SK-N-SH (cell line): Measurements from ENCODE around the gene FMN2. TPM values are rescaled to one million over a fixed set of nuclear protein-coding genes. Genes with fewer than 3 reads are reported as not detected.

ENCODE experiments used
- CTCF ChIA-PET: fragments of 300-600, 350-600 bp; formaldehyde crosslinking; extraction: SDS; loops from one replicate; lab custom pipeline; 2021; lab: Yijun Ruan, JAX
- POLR2A ChIA-PET: fragments of 350-600 bp; sonication (Branson Sonifier 250); formaldehyde crosslinking; extraction: SDS; loops from one replicate; lab custom pipeline; 2020; ENCODE audit warnings: antibody characterized with exemption, inconsistent platforms; lab: Yijun Ruan, JAX
- DNase-seq: peaks from one replicate; pipeline ENCODE4 v3.0.0; 2012
- H2AFZ ChIP-seq: fragments of 200-600 bp; sonication (generic); 2 replicates; pipeline ENCODE4 v1.8.1; 2016; ENCODE audit warnings: antibody characterized with exemption, mild to moderate bottlenecking, low read depth
- H3F3A ChIP-seq: fragments of 200-600 bp; sonication (generic); replicated peaks from 2 replicates; pipeline ENCODE3; 2016; ENCODE audit warnings: antibody characterized with exemption, mild to moderate bottlenecking; ENCODE audit not compliant: insufficient read depth
- H3K27ac ChIP-seq, 2 experiments: fragments of 200-500 bp in 1 of 2; fragments of 200-600 bp in 1 of 2; sonication (Bioruptor generic) in 1 of 2; sonication (generic), shearing (Covaris generic) in 1 of 2; 2 replicates each; pipeline versions ENCODE4 v1.5.1 to v1.6.1; 2014 to 2016; ENCODE audit warnings: low read depth in 2 of 2, inconsistent platforms in 1 of 2, low read length in 1 of 2, mild to moderate bottlenecking in 1 of 2, mixed read lengths in 1 of 2
- H3K27me3 ChIP-seq: fragments of 200-600 bp; sonication (generic), shearing (Covaris generic); 2 replicates; pipeline ENCODE4 v1.6.1; 2016; ENCODE audit warnings: mixed run types; ENCODE audit not compliant: insufficient read depth
- H3K36me3 ChIP-seq, 2 experiments: fragments of 200-500 bp in 1 of 2; fragments of 200-600 bp in 1 of 2; sonication (Bioruptor generic) in 1 of 2; sonication (generic) in 1 of 2; replicated peaks in 1 of 2; 2 replicates each; pipeline versions ENCODE3 to v1.5.1; 2014 to 2016; ENCODE audit warnings: low read length in 1 of 2, mild to moderate bottlenecking in 1 of 2; ENCODE audit not compliant: insufficient read depth in 2 of 2, control insufficient read depth in 1 of 2
- H3K4me1 ChIP-seq, 2 experiments: fragments of 200-500 bp in 1 of 2; fragments of 200-600 bp in 1 of 2; sonication (Bioruptor generic) in 1 of 2; sonication (generic), shearing (Covaris generic) in 1 of 2; 2 replicates each; pipeline versions ENCODE4 v1.5.1 to v1.6.1; 2014 to 2016; ENCODE audit warnings: low read depth in 1 of 2, low read length in 1 of 2, mixed run types in 1 of 2; ENCODE audit not compliant: insufficient read depth in 2 of 2, control insufficient read depth in 1 of 2
- H3K4me2 ChIP-seq: fragments of 200-600 bp; sonication (generic), shearing (Covaris generic); 2 replicates; pipeline ENCODE4 v1.6.1; 2017; ENCODE audit warnings: mixed run types
- H3K4me3 ChIP-seq, 2 experiments: fragments of 200-500 bp in 1 of 2; fragments of 200-600 bp in 1 of 2; sonication (Bioruptor generic) in 1 of 2; sonication (generic), shearing (Covaris generic) in 1 of 2; 2 replicates each; pipeline versions ENCODE4 v1.5.1 to v1.8.1; 2014 to 2016; ENCODE audit warnings: low read depth in 2 of 2, inconsistent platforms in 1 of 2, low read length in 1 of 2, mild to moderate bottlenecking in 1 of 2, mixed read lengths in 1 of 2, moderate library complexity in 1 of 2
- H3K79me2 ChIP-seq: fragments of 200-600 bp; sonication (generic); 2 replicates; pipeline ENCODE4 v1.8.1; 2017; ENCODE audit warnings: mild to moderate bottlenecking; ENCODE audit not compliant: insufficient read depth
- H3K9ac ChIP-seq: fragments of 200-600 bp; sonication (generic); 2 replicates; pipeline ENCODE4 v1.6.1; 2017; ENCODE audit warnings: mixed run types
- H3K9me2 ChIP-seq: fragments of 200-600 bp; sonication (generic); 2 replicates; pipeline ENCODE4 v1.6.1; 2017; ENCODE audit warnings: mixed run types
- H3K9me3 ChIP-seq: fragments of 200-600 bp; sonication (generic); 2 replicates; pipeline ENCODE4 v1.6.1; 2017; ENCODE audit warnings: mixed run types, mild to moderate bottlenecking, moderate library complexity
- H4K20me1 ChIP-seq: fragments of 200-600 bp; sonication (generic); 2 replicates; pipeline ENCODE4 v1.6.1; 2017; ENCODE audit warnings: mild to moderate bottlenecking, mixed run types; ENCODE audit not compliant: insufficient read depth
- CHD2 ChIP-seq: fragments of 150-350 bp; IDR thresholded peaks from 2 replicates; pipeline ENCODE4 v1.6.1; 2018; ENCODE audit warnings: low read length; ENCODE audit not compliant: partially characterized antibody
- ELF1 ChIP-seq: IDR thresholded peaks from 2 replicates; pipeline ENCODE4 v1.4.0; 2012
- EP300 ChIP-seq, 2 experiments: IDR thresholded peaks; 2 replicates each; pipeline versions ENCODE4 v1.4.0 to v1.6.1; 2012; ENCODE audit warnings: borderline replicate concordance in 1 of 2, low read depth in 1 of 2, low read length in 1 of 2
- EZH2phosphoT487 ChIP-seq: fragments of 200-600 bp; sonication (generic); IDR thresholded peaks from 2 replicates; pipeline ENCODE4 v1.6.1; 2017; ENCODE audit warnings: low read depth, mixed run types, mild to moderate bottlenecking, antibody characterized with exemption, moderate library complexity, borderline replicate concordance
- FOSL2 ChIP-seq: IDR thresholded peaks from 2 replicates; pipeline ENCODE4 v1.4.0; 2012; ENCODE audit warnings: low read depth, mild to moderate bottlenecking, moderate library complexity, borderline replicate concordance
- FOXM1 ChIP-seq: IDR thresholded peaks from 2 replicates; pipeline ENCODE4 v1.4.0; 2012; ENCODE audit warnings: low read depth, mild to moderate bottlenecking
- GABPA ChIP-seq: IDR thresholded peaks from 2 replicates; pipeline ENCODE4 v1.4.0; 2012; ENCODE audit warnings: low read depth, mild to moderate bottlenecking
- GATA2 ChIP-seq: sonication (generic); formaldehyde crosslinking; IDR thresholded peaks from 2 replicates; pipeline ENCODE4 v1.5.0; 2020; ENCODE audit warnings: mild to moderate bottlenecking, missing genetic modification reagents
- IRF3 ChIP-seq: fragments of 150-350 bp; IDR thresholded peaks from 2 replicates; pipeline ENCODE4 v1.6.1; 2016; ENCODE audit warnings: mild to moderate bottlenecking, low read depth, low read length
- MXI1 ChIP-seq: IDR thresholded peaks from 2 replicates; pipeline ENCODE4 v1.6.1; 2012; ENCODE audit warnings: mild to moderate bottlenecking, low read depth, low read length, improper control_type of control experiment
- RAD21 ChIP-seq: IDR thresholded peaks from 2 replicates; pipeline ENCODE4 v1.6.1; 2012; ENCODE audit warnings: mild to moderate bottlenecking, low read length
- RCOR1 ChIP-seq: fragments of 150-350 bp; IDR thresholded peaks from 2 replicates; pipeline ENCODE4 v1.6.1; 2017; ENCODE audit warnings: antibody characterized with exemption, low read length
- REST ChIP-seq: IDR thresholded peaks from 2 replicates; pipeline ENCODE4 v1.6.1; 2012; ENCODE audit warnings: mild to moderate bottlenecking, low read depth, low read length, moderate library complexity
- RFX5 ChIP-seq: IDR thresholded peaks from 2 replicates; pipeline ENCODE4 v1.6.1; 2012; ENCODE audit warnings: mild to moderate bottlenecking, improper control_type of control experiment, low read length
- RXRA ChIP-seq: IDR thresholded peaks from 2 replicates; pipeline ENCODE4 v1.4.0; 2012; ENCODE audit warnings: low read depth, mild to moderate bottlenecking, borderline replicate concordance
- SMC3 ChIP-seq: IDR thresholded peaks from 2 replicates; pipeline ENCODE4 v1.6.1; 2012; ENCODE audit warnings: low read depth, low read length, improper control_type of control experiment
- TCF12 ChIP-seq: IDR thresholded peaks from 2 replicates; pipeline ENCODE4 v1.4.0; 2012
- USF1 ChIP-seq: IDR thresholded peaks from 2 replicates; pipeline ENCODE4 v1.4.0; 2012; ENCODE audit warnings: low read depth, borderline replicate concordance
- YY1 ChIP-seq: IDR thresholded peaks from 2 replicates; pipeline ENCODE4 v1.4.0; 2012; ENCODE audit warnings: low read depth, mild to moderate bottlenecking
- WGBS: methylation state at CpG from one replicate; pipeline ENCODE4 v1.1.6; 2017; ENCODE audit warnings: low lambda C conversion rate; 5-methylcytosine and 5-hydroxymethylcytosine counted together
- polyA plus RNA-seq, 3 experiments: library from polyadenylated mRNA; depleted of rRNA; stranded (reverse); fragments of >200 nt; gene quantifications; 2 replicates each; pipeline ENCODE4 v1.2.3, GENCODE V29; 2012

Gene FMN2
- polyA plus RNA-seq, 1 of the 3 experiments (the other 2 are of a cell fraction) = 7.2 TPM

GRCh38 chr1:240054109-240054701, 37.5 kb upstream of the FMN2 start:
- POLR2A ChIA-PET = no interaction called here
- 77% methylated on average over 9 of the region's 9 CpGs for WGBS
- CTCF ChIA-PET = no interaction called here

More at GRCh38 chr1:240054109-240054701, 37.5 kb upstream of the FMN2 start:
- no peaks in the 10 kb centered on the region for H3K4me1 ChIP-seq
- H3K27me3 ChIP-seq = no peaks in the 10 kb centered on the region
- H3K4me3 ChIP-seq = no peak overlapping the region
- H3K27ac ChIP-seq = no peak overlapping the region
- H4K20me1 ChIP-seq = no peaks in the 10 kb centered on the region
- no peak overlapping the region for H2AFZ ChIP-seq
- H3K36me3 ChIP-seq = no peaks in the 10 kb centered on the region
- DNase-seq = no peak
- no peaks in the 10 kb centered on the region for H3K9me2 ChIP-seq
- H3K9ac ChIP-seq = no peak overlapping the region
- H3K79me2 ChIP-seq = no peaks in the 10 kb centered on the region
- H3F3A ChIP-seq = no peaks in the 10 kb centered on the region
- no peak overlapping the region for H3K4me2 ChIP-seq
- H3K9me3 ChIP-seq = no peaks in the 10 kb centered on the region
- TF ChIP-seq SMC3 (no peak), USF1 (no peak), CHD2 (no peak), IRF3 (no peak), RAD21 (no peak), EZH2phosphoT487 (no peak), MXI1 (no peak), RFX5 (no peak), ELF1 (no peak), YY1 (no peak), GATA2 (CRISPR knock-in tag) (no peak), FOSL2 (no peak), TCF12 (no peak), EP300 (IDR thresholded peaks at IDR 0.05; ENCODE audit: borderline replicate concordance in 1 of 2, low read depth in 1 of 2, low read length in 1 of 2) (no peak), REST (no peak), FOXM1 (no peak), GABPA (no peak), RXRA (no peak), RCOR1 (no peak)
